ENCODE results near the gene COG3.

DNA sequence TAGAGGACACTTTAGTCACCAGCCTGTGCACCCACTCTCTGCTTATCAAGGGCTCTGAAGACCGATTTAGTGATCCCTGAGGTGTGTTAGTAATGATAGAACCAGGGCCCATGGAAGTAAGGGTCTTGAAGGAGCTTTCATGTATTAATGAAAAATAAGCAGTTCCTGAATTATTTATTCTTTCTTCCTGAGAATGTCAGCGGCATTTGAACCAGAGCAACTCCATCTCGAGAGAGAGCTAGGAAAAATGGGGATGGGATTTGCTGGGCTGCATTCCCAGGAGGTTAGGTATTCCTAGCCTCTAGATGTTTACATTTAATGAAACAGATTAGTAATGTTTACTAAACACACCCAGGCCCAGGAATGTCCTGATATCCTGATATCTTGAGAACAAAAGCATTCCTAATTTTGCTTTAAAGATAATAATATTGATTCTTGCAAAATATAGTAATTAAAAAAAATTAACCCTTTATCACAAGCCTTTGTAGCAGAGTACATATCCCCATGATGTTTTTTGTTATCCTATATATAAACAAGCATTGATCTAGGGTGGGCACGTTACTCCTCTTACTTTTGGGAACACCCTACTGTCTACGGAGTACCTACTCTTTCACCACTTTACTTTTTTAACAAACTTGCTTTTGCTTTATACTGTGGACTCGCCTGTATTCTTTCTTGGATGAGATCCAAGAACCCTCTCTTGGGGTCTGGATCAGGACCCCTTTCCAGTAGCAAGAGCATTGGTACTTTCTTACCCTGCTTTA lies 63.1 kb downstream of the COG3 start:
- TF ChIP-seq, protein P1, sequence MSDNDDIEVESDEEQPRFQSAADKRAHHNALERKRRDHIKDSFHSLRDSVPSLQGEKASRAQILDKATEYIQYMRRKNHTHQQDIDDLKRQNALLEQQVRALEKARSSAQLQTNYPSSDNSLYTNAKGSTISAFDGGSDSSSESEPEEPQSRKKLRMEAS (IDR thresholded peaks at IDR 0.05; ENCODE audit: insufficient read depth, insufficient read length) = no peak
- TF ChIP-seq CTCF (IDR thresholded peaks at IDR 0.05; ENCODE audit: extremely low read depth in 1 of 2, insufficient read depth in 1 of 2, low read depth in 1 of 2, low read length in 2 of 2) = no peak
- TF ChIP-seq JUN (IDR thresholded peaks at IDR 0.05; ENCODE audit: borderline replicate concordance, insufficient read depth, insufficient read length, low read depth) = no peak
- TF ChIP-seq POLR2AphosphoS5 (IDR thresholded peaks at IDR 0.05; ENCODE audit: insufficient read depth, low read depth, low read length) = no peak
- TF ChIP-seq POLR2A (IDR thresholded peaks at IDR 0.05; ENCODE audit: low read depth, low read length) = no peak
